Uterus (tissue), 4 donors: ENCODE results near the gene DNHD1. TPM values are rescaled to one million over a fixed set of nuclear protein-coding genes. Genes with fewer than 3 reads are reported as not detected.

ENCODE experiments used
- DNase-seq, 2 donors: peaks; one replicate each; pipeline ENCODE4 v3.0.0-alpha.2; 2019 to 2020
- H3K27ac ChIP-seq, 2 donors: fragments of 200-600 bp; sonication (generic); 1 replicate in 1 of 2; 2 replicates in 1 of 2; pipeline ENCODE4 v1.5.1; 2016 to 2018
- H3K27me3 ChIP-seq, 2 donors: fragments of 200-600 bp; sonication (generic); one replicate each; pipeline ENCODE4 v1.5.1; 2018 to 2019; ENCODE audit warnings: control low read depth in 1 of 2
- H3K36me3 ChIP-seq, 2 donors: fragments of 200-600 bp; sonication (generic); one replicate each; pipeline ENCODE4 v1.5.1; 2019; ENCODE audit warnings: control low read depth in 1 of 2
- H3K4me1 ChIP-seq, 2 donors: fragments of 200-600 bp; sonication (generic); one replicate each; pipeline ENCODE4 v1.5.1; 2018 to 2019; ENCODE audit warnings: control low read depth in 1 of 2
- H3K4me3 ChIP-seq, 2 donors: fragments of 200-600 bp; sonication (generic); 1 replicate in 1 of 2; 2 replicates in 1 of 2; pipeline ENCODE4 v1.5.1; 2018 to 2019; ENCODE audit warnings: mild to moderate bottlenecking in 1 of 2
- H3K9me3 ChIP-seq, 2 donors: fragments of 200-600 bp; sonication (generic); one replicate each; pipeline ENCODE4 v1.5.1; 2019; ENCODE audit warnings: control low read depth in 1 of 2
- POLR2A ChIP-seq, 2 donors: fragments of 450-650 bp; IDR thresholded peaks; one replicate each; pipeline ENCODE4 v1.6.1; 2016; ENCODE audit warnings: antibody characterized with exemption in 2 of 2, mild to moderate bottlenecking in 1 of 2, moderate library complexity in 1 of 2
- intact Hi-C: fragments of 100-400 bp; cut with DNase I; formaldehyde crosslinking; loops from one replicate; pipeline ENCODE4 v1.15.1; 2023; ENCODE audit warnings: low total_unique reads
- total RNA-seq, 4 donors: library from RNA; depleted of rRNA in 3 of 4; stranded (reverse); fragments of >200 nt in 3 of 4; gene quantifications; one replicate each; pipeline versions ENCODE4 v1.1.0 to v1.2.4, GENCODE V29; 2014 to 2023
- TF ChIP-seq, protein P1 (sequence below), 4 experiments: fragments of 200-600 bp in 2 of 4; fragments of 450-650 bp in 2 of 4; sonication (generic) in 2 of 4; IDR thresholded peaks; one replicate each; pipeline ENCODE4 v1.5.1; 2016 to 2019; ENCODE audit warnings: antibody characterized with exemption in 4 of 4, mild to moderate bottlenecking in 2 of 4, moderate library complexity in 1 of 4
- donor health status: DM: yes; HTN: yes; CAD: no.

Gene DNHD1
- total RNA-seq, 4 donors from 2014 or later, result 9.4 to 32.5 (median 22.5) TPM

DNA sequence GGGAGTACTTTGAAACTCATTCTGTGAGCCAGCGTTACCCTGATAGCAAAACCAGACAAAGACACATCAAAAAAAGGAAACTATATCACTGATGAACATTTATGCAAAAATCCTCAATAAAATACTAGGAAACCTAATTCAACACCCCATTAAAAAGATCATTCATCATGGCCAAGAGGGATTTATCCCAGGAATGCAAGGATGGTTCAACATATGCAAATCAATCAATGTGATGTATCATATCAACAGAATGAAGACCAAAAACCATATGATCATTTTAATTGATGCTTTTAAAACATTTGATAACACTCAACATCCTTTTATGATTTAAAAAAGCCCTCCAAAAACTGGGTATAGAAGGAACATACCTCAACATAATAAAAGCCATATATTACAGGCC is 86.5 kb downstream of the DNHD1 start:
- H3K27ac ChIP-seq, result no peak overlapping the region
- TF ChIP-seq POLR2A (IDR thresholded peaks at IDR 0.05), result no peak
- TF ChIP-seq, protein P1, sequence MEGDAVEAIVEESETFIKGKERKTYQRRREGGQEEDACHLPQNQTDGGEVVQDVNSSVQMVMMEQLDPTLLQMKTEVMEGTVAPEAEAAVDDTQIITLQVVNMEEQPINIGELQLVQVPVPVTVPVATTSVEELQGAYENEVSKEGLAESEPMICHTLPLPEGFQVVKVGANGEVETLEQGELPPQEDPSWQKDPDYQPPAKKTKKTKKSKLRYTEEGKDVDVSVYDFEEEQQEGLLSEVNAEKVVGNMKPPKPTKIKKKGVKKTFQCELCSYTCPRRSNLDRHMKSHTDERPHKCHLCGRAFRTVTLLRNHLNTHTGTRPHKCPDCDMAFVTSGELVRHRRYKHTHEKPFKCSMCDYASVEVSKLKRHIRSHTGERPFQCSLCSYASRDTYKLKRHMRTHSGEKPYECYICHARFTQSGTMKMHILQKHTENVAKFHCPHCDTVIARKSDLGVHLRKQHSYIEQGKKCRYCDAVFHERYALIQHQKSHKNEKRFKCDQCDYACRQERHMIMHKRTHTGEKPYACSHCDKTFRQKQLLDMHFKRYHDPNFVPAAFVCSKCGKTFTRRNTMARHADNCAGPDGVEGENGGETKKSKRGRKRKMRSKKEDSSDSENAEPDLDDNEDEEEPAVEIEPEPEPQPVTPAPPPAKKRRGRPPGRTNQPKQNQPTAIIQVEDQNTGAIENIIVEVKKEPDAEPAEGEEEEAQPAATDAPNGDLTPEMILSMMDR (IDR thresholded peaks at IDR 0.05), result no peak
- H3K27me3 ChIP-seq, result no peaks in the 10 kb centered on the region
- no peaks in the 10 kb centered on the region for H3K36me3 ChIP-seq
- DNase-seq, result no peak
- H3K4me3 ChIP-seq, result no peak overlapping the region
- H3K9me3 ChIP-seq, result peaks cover 0 to 9% of the 10 kb centered on the region in 2 donors
- no peaks in the 10 kb centered on the region for H3K4me1 ChIP-seq
- intact Hi-C loops, result no loop called here

DNA sequence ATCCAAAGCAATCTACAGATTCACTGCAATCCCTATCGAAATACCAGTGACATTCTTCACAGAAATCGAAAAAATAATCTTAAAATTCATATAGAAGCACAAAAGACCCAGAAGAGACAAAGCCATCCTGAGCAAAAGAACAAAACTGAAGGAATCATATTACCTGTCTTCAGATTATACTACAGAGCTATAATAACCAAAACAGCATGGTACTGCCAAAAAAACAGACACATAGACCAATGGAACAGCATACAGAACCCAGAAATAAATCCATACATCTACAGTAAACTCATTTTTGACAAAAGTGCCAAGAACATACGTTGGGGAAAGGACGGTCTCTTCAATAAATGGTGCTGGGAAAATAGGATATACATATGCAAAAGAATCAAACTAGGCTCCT is 87.4 kb downstream of the DNHD1 start:
- Histone ChIP-seq H3K36me3 (no peaks in the 10 kb centered on the region), H3K27me3 (no peaks in the 10 kb centered on the region), H3K27ac (no peak overlapping the region), H3K4me1 (no peaks in the 10 kb centered on the region), H3K9me3 (peaks cover 0 to 9% of the 10 kb centered on the region in 2 donors), H3K4me3 (no peak overlapping the region)
- TF ChIP-seq POLR2A (IDR thresholded peaks at IDR 0.05), result no peak
- TF ChIP-seq, protein P1 (IDR thresholded peaks at IDR 0.05), result no peak
- no peak for DNase-seq
- intact Hi-C loops, result no loop called here

DNA sequence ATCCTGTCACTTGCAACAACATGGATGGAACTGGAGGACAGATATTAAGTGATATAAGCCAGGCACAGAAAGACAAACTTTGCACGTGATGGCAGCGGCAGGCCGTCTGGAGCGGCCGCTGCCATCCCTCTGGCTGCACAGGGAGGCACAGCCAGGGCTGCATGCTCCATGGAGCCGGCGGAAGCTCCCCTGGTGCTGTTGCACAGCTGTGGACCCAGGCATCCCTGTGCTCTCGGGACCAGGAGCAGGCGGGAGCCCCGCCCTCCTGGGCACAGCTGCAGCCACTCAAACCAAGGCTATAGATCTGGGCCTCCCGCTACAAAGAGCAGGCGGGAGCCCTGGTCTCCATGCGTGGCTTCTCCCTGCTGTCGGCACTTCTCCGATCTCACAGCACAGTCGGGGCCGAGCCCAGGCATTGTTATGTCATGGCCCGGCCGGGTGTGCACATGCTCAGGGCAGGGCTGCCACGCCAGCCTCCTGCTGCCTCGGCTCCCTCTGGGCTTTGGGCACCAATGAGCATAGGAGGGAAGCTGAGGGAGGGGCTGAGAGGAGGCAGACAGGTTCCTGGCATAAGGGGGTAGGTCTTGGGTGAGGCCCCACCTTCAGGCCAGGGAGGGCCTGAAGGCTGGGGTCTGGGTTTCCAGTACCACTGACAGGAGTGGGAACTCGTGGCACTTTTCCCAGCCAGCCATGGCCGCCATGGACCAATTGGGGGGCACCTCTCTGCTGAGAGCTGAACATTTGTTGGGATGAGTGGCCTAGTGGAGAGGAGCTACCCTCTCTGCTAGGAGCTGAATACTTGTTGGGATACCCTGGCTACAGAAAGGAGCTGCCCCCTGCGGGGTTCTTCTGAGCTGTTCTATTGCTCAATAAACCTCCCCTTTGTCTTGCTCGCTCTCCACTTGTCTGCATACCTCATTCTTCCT is 89.6 kb downstream of the DNHD1 start:
- H3K27me3 ChIP-seq, result no peaks in the 10 kb centered on the region
- DNase-seq, result peak in 1 of 2 donors; percentile 8
- no peak overlapping the region for H3K27ac ChIP-seq
- no peaks in the 10 kb centered on the region for H3K36me3 ChIP-seq
- peaks cover 0 to 9% of the 10 kb centered on the region in 2 donors for H3K9me3 ChIP-seq
- H3K4me3 ChIP-seq, result no peak overlapping the region
- H3K4me1 ChIP-seq, result no peaks in the 10 kb centered on the region
- TF ChIP-seq, protein P1 (IDR thresholded peaks at IDR 0.05), result no peak
- no peak for TF ChIP-seq POLR2A (IDR thresholded peaks at IDR 0.05)
- intact Hi-C loops, result no loop called here

DNA sequence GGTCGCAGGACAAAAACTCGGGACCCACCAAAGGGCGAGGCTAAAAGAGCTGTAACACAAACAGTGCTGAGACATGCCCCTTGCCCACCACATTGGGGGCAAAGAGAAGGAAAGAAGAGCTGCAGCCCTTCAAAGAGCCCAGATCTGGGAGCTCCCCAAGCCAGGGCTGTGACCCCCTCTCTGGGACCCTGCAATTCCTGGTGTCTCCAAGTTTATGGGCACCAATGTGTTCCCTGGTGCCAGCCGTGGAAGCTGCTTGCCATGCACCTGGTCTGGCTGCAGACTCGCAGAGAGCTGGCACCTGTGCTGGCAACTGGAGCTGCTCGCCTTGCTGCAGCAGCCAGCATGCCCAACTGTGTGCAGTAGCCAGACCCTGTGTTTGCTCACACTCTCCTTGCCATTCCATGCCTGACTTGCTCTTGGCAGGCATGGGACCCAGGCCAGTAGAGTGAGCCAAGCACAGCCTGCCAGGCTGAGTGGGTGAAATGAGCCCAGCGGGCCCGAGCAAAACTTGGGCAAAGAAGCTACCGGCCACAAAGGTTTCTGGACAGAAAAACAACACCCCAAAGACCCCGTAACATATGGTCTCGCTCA is 90.4 kb downstream of the DNHD1 start:
- Histone ChIP-seq H3K9me3 (peaks cover 0 to 9% of the 10 kb centered on the region in 2 donors), H3K27me3 (no peaks in the 10 kb centered on the region), H3K27ac (no peak overlapping the region), H3K4me3 (no peak overlapping the region), H3K4me1 (no peaks in the 10 kb centered on the region), H3K36me3 (no peaks in the 10 kb centered on the region)
- TF ChIP-seq POLR2A (IDR thresholded peaks at IDR 0.05), result no peak
- TF ChIP-seq, protein P1 (IDR thresholded peaks at IDR 0.05), result no peak
- peak in 1 of 2 donors; percentile 4 for DNase-seq
- intact Hi-C loops, result no loop called here

DNA sequence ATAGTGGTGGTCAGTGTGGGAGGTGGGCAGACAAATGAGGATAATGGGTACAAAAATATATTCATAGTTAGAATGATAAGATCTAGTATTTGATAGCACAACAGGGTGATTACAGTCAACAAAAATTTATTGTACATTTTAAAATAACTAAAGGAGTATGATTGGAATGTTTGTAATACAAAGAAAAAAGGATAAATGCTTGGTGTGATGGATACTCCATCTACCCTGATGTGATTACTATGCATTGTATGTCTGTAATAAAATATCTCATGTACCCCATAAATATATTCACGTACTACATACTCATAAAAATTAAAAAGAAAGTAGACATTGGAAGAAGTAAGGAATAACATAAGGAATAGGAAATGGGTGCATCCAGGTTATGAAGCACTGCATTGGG is 90.9 kb downstream of the DNHD1 start:
- H3K27ac ChIP-seq, result no peak overlapping the region
- no peak overlapping the region for H3K4me3 ChIP-seq
- no peak for DNase-seq
- no peaks in the 10 kb centered on the region for H3K36me3 ChIP-seq
- intact Hi-C loops, result no loop called here
- H3K4me1 ChIP-seq, result no peaks in the 10 kb centered on the region
- no peaks in the 10 kb centered on the region for H3K27me3 ChIP-seq
- peaks cover 0 to 9% of the 10 kb centered on the region in 2 donors for H3K9me3 ChIP-seq
- TF ChIP-seq POLR2A (IDR thresholded peaks at IDR 0.05), result no peak
- TF ChIP-seq, protein P1 (IDR thresholded peaks at IDR 0.05), result no peak
